Activated naive CD8-positive, alpha-beta T cell treated with anti-CD3 and anti-CD28 coated beads, Interleukin-2, amount 50 U/mL, for 24 hours (primary cell): ENCODE results near the gene KHK.

Source experiments
- ATAC-seq: fragments of 150-1000 bp; cut with Tn5 transposase; one replicate; pipeline ENCODE4 v1.10.0; 2021
- DNase-seq: peaks from one replicate; pipeline ENCODE4 v3.0.0; 2021
- H3K27ac Mint-ChIP-seq: one replicate; pipeline ENCODE4 v1.8.0; 2021; ENCODE audit warnings: mild to moderate bottlenecking, mixed read lengths
- H3K27me3 Mint-ChIP-seq: one replicate; pipeline ENCODE4 v1.8.0; 2021; ENCODE audit warnings: mixed read lengths
- H3K36me3 Mint-ChIP-seq: one replicate; pipeline ENCODE4 v1.8.0; 2021; ENCODE audit warnings: low read depth, mixed read lengths
- H3K4me1 Mint-ChIP-seq: one replicate; pipeline ENCODE4 v1.8.0; 2021; ENCODE audit warnings: mixed read lengths
- H3K4me3 Mint-ChIP-seq: one replicate; pipeline ENCODE4 v1.8.0; 2021; ENCODE audit warnings: mild to moderate bottlenecking, moderate library complexity, mixed read lengths
- H3K9me3 Mint-ChIP-seq: one replicate; pipeline ENCODE4 v1.8.0; 2021; ENCODE audit warnings: mixed read lengths

Gene KHK

GRCh38 chr2:27086724-27087593 is at the start of gene KHK:
KHK (plus strand) TSS chr2:27086772; CDS start chr2:27087260, 488 bp downstream.
- Mint-ChIP-seq H3K9me3 (no peaks in the 10 kb centered on the region), H3K4me3 (peak within 1 kb of the TSS; percentile 80), H3K36me3 (no peaks in the 10 kb centered on the region), H3K4me1 (peaks cover 20% of the 10 kb centered on the region), H3K27me3 (no peaks in the 10 kb centered on the region), H3K27ac (peak within 1 kb of the TSS; percentile 71)
- peak; percentile 1 for ATAC-seq
- peak; percentile 30 for DNase-seq

- DNase-seq: no peak
- Mint-ChIP-seq H3K27ac (no peak overlapping the region), H3K27me3 (no peaks in the 10 kb centered on the region), H3K4me3 (no peak overlapping the region), H3K9me3 (no peaks in the 10 kb centered on the region), H3K4me1 (peaks cover 31% of the 10 kb centered on the region), H3K36me3 (peaks cover 48% of the 10 kb centered on the region)
- no peak for ATAC-seq
These were observed 48.6 kb upstream of the KHK start for GRCh38 chr2:27038012-27038411.

GRCh38 chr2:27038631-27039339 is 47.8 kb upstream of the KHK start:
- no peak for DNase-seq
- H3K9me3 Mint-ChIP-seq: no peaks in the 10 kb centered on the region
- H3K27ac Mint-ChIP-seq: no peak overlapping the region
- peaks cover 27% of the 10 kb centered on the region for H3K4me1 Mint-ChIP-seq
- peaks cover 48% of the 10 kb centered on the region for H3K36me3 Mint-ChIP-seq
- ATAC-seq: no peak
- no peaks in the 10 kb centered on the region for H3K27me3 Mint-ChIP-seq
- H3K4me3 Mint-ChIP-seq: no peak overlapping the region

GRCh38 chr2:27039426-27039825 is 47.1 kb upstream of the KHK start:
- H3K4me1 Mint-ChIP-seq: peaks cover 21% of the 10 kb centered on the region
- no peak overlapping the region for H3K4me3 Mint-ChIP-seq
- no peak overlapping the region for H3K27ac Mint-ChIP-seq
- no peak for DNase-seq
- peaks cover 44% of the 10 kb centered on the region for H3K36me3 Mint-ChIP-seq
- H3K27me3 Mint-ChIP-seq: no peaks in the 10 kb centered on the region
- H3K9me3 Mint-ChIP-seq: no peaks in the 10 kb centered on the region
- no peak for ATAC-seq

GRCh38 chr2:27039871-27040270 is 46.7 kb upstream of the KHK start:
- Mint-ChIP-seq H3K27ac (no peak overlapping the region), H3K36me3 (peaks cover 44% of the 10 kb centered on the region), H3K27me3 (no peaks in the 10 kb centered on the region), H3K9me3 (no peaks in the 10 kb centered on the region), H3K4me1 (peaks cover 19% of the 10 kb centered on the region), H3K4me3 (no peak overlapping the region)
- no peak for DNase-seq
- ATAC-seq: no peak

- DNase-seq (no peak), ATAC-seq (no peak)
- H3K4me3 Mint-ChIP-seq: no peak overlapping the region
- H3K9me3 Mint-ChIP-seq: no peaks in the 10 kb centered on the region
- no peaks in the 10 kb centered on the region for H3K27me3 Mint-ChIP-seq
- peaks cover 15% of the 10 kb centered on the region for H3K4me1 Mint-ChIP-seq
- no peak overlapping the region for H3K27ac Mint-ChIP-seq
- peaks cover 39% of the 10 kb centered on the region for H3K36me3 Mint-ChIP-seq
These were observed 46.3 kb upstream of the KHK start for GRCh38 chr2:27040282-27040681.

- Mint-ChIP-seq H3K9me3 (no peaks in the 10 kb centered on the region), H3K4me3 (no peak overlapping the region), H3K27ac (peak overlapping the region; percentile 76), H3K27me3 (no peaks in the 10 kb centered on the region), H3K4me1 (peaks cover 15% of the 10 kb centered on the region), H3K36me3 (peaks cover 31% of the 10 kb centered on the region)
- ATAC-seq: no peak
- no peak for DNase-seq
These were observed 44.8 kb upstream of the KHK start for GRCh38 chr2:27041752-27042151.

- ATAC-seq (no peak), DNase-seq (no peak)
- no peak overlapping the region for H3K4me3 Mint-ChIP-seq
- H3K27ac Mint-ChIP-seq: peak overlapping the region; percentile 8
- H3K27me3 Mint-ChIP-seq: no peaks in the 10 kb centered on the region
- no peaks in the 10 kb centered on the region for H3K9me3 Mint-ChIP-seq
- peaks cover 15% of the 10 kb centered on the region for H3K4me1 Mint-ChIP-seq
- H3K36me3 Mint-ChIP-seq: peaks cover 27% of the 10 kb centered on the region
These were observed 44.4 kb upstream of the KHK start for GRCh38 chr2:27042159-27042661.

- peak overlapping the region; percentile 8 for H3K27ac Mint-ChIP-seq
- peaks cover 16% of the 10 kb centered on the region for H3K4me1 Mint-ChIP-seq
- no peaks in the 10 kb centered on the region for H3K27me3 Mint-ChIP-seq
- no peak for DNase-seq
- ATAC-seq: no peak
- H3K9me3 Mint-ChIP-seq: no peaks in the 10 kb centered on the region
- H3K4me3 Mint-ChIP-seq: no peak overlapping the region
- H3K36me3 Mint-ChIP-seq: peaks cover 20% of the 10 kb centered on the region
These were observed 43.5 kb upstream of the KHK start for GRCh38 chr2:27042985-27043634.

GRCh38 chr2:27049422-27050280 is 36.9 kb upstream of the KHK start:
- H3K36me3 Mint-ChIP-seq: peaks cover 16% of the 10 kb centered on the region
- H3K27ac Mint-ChIP-seq: peak overlapping the region; percentile 100
- peak overlapping the region; percentile 93 for H3K4me3 Mint-ChIP-seq
- peaks cover 8% of the 10 kb centered on the region for H3K27me3 Mint-ChIP-seq
- DNase-seq (peak; percentile 81), ATAC-seq (peak; percentile 17)
- H3K9me3 Mint-ChIP-seq: peaks cover 7% of the 10 kb centered on the region
- peaks cover 29% of the 10 kb centered on the region for H3K4me1 Mint-ChIP-seq

- Mint-ChIP-seq H3K27ac (peak overlapping the region; percentile 100), H3K4me3 (peak overlapping the region; percentile 93), H3K9me3 (peaks cover 7% of the 10 kb centered on the region), H3K36me3 (peaks cover 21% of the 10 kb centered on the region), H3K4me1 (peaks cover 29% of the 10 kb centered on the region), H3K27me3 (peaks cover 8% of the 10 kb centered on the region)
- peak; percentile 83 for ATAC-seq
- peak; percentile 88 for DNase-seq
These were observed 36.1 kb upstream of the KHK start for GRCh38 chr2:27050281-27050995.

- ATAC-seq (peak; percentile 76), DNase-seq (peak; percentile 95)
- Mint-ChIP-seq H3K27me3 (peaks cover 8% of the 10 kb centered on the region), H3K4me1 (peaks cover 29% of the 10 kb centered on the region), H3K27ac (peak within 1 kb of the TSS; percentile 100), H3K36me3 (peaks cover 26% of the 10 kb centered on the region), H3K4me3 (peak within 1 kb of the TSS; percentile 93), H3K9me3 (peaks cover 7% of the 10 kb centered on the region)
These were observed 35.3 kb upstream of the KHK start, which contains the start of gene AGBL5 for GRCh38 chr2:27050996-27051901. AGBL5 (plus strand) TSS chr2:27051668; CDS start chr2:27052959, 1,291 bp downstream.
